ENCODE data around the gene MYH7. TPM values are rescaled to one million over a fixed set of nuclear protein-coding genes. Genes with fewer than 3 reads are reported as not detected.
"Not testable (repeated sequence)": the region's sequence is repeated elsewhere in the genome, so short reads cannot be mapped to it uniquely, and the experiment has no call there.

Gene MYH7
- total RNA-seq, 1 experiment from 2014 or later: not detected

GRCh38 chr14:23386266-23386657 lies 49.2 kb downstream of the MYH7 start:
- not testable (repeated sequence) for DNase-seq (ENCODE audit: low spot score)

DNA sequence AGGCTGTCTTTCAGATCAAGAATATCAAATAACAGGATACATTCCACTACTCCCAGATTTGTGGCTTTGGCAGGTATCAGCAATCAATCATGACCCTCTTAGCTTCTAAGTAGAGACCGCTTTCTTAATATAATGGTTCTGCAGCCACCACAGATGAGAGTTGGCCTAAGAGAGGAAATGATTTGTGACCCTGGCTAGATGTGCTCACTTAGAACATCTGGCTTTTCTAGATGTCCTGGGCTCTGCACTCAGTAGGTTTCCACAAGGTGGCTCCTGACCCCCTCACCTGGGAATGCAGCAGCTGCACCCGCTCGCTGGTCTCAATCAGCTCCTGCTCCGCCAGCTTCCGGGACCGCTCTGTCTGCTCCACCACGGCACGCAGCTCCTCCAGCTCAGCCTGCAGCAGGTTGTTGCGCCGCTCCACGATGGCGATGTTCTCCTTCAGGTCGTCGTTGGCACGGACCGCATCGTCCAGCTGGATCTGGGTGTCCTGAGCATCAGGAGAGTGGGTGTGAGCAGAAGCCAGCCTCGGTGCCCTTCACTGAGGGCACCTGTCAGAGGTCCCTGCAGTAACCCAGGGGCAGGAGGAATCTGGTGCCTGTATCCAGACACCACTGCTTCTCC lies 49.7 kb downstream of the MYH7 start:
- DNase-seq (ENCODE audit: low spot score): no peak

DNA sequence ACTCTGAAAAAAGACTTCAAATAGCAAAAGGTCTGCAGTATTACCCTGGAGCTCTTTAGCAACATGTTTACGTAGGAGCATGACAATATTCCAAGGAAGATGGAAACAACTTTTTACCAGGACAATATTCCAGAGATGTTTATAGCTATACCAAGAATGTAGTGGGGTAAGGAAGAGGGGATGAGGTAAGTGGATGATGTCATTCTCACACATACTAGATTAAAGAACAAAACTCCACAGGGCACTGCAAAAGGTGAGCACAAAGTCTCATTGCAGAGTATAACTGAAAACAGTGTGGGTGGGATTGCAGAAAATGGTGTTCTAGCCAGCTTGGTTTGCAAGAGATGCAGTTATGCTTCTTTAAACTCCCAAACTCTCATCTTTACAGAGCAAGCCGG lies 50.2 kb downstream of the MYH7 start:
- DNase-seq (ENCODE audit: low spot score): no peak

DNA sequence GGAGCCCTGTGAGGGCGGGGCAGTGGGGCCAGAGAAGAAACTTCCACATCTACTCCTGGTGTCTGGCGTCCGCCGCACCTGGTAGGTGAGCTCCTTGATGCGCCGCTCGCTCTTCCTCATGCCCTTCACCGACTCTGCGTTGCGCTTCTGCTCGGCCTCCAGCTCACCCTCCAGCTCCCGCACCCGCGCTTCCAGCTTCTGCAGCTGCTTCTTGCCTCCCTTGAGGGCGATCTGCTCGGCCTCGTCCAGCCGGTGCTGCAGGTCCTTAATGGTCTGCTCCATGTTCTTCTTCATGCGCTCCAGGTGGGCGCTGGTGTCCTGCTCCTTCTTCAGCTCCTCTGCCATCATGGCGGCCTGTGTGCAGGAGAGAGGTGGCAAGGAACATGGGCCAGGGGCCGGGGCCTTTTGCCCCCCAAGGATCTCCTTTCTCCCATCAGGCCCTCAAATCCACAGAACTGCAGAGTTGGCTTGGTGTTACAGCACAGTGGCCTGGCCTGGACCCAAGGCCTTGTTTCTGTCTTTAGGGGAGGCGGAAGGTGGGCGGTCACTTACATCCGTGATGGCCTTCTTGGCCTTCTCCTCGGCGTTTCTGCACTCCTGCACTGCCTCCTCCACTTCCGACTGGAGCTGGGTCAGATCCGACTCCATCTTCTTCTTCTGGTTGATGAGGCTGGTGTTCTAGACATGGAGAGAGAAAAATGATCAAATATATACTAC lies 50.9 kb downstream of the MYH7 start:
- no peak for DNase-seq (ENCODE audit: low spot score)

GRCh38 chr14:23382731-23383440 lies 52.6 kb downstream of the MYH7 start:
- no peak for DNase-seq (ENCODE audit: low spot score)

GRCh38 chr14:23382276-23382675 lies 53.2 kb downstream of the MYH7 start:
- no peak for DNase-seq (ENCODE audit: low spot score)

DNA sequence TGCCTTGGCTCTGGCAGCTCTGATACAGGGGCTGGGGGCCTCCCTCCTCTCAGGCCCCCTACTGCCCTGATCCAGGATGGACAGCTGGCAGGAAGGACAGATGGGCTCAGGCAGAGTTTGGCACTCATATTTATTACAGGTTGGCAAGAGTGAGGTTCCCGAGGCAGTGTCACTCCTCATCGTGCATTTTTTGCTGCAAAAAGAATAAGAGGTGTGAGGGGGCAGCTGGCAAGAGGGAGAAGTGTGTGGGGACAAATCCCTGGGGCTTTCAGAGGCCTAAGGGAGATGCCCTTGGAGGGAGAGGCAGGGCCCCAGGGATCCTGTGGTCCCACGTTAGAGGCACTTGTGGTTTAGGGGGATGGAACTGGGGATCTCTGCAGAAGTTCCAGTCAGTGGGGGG lies 53.6 kb downstream of the MYH7 start:
- no peak for DNase-seq (ENCODE audit: low spot score)

DNA sequence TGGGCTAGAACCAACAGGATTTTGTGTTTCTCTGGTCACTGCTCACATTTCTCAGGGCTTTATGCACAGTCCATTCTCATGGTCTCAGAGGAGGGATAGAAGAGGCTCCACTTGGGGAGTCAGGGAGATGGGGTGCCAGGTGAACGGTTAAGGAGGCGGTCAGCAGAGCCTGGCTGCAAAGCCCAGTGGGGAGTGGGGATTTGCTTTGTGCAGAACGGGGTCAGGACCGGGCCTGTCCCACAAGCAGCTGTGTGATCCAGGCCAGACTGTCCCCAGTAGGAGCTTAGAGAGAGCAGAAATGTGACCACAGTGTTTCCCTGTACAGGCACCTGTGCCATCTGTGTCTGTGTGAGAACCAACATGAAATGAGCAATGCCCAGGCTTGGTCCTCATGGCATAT lies 54.5 kb downstream of the MYH7 start:
- no peak for DNase-seq (ENCODE audit: low spot score)

GRCh38 chr14:23380197-23380914 lies 55.1 kb downstream of the MYH7 start:
- DNase-seq (ENCODE audit: low spot score): no peak

DNA sequence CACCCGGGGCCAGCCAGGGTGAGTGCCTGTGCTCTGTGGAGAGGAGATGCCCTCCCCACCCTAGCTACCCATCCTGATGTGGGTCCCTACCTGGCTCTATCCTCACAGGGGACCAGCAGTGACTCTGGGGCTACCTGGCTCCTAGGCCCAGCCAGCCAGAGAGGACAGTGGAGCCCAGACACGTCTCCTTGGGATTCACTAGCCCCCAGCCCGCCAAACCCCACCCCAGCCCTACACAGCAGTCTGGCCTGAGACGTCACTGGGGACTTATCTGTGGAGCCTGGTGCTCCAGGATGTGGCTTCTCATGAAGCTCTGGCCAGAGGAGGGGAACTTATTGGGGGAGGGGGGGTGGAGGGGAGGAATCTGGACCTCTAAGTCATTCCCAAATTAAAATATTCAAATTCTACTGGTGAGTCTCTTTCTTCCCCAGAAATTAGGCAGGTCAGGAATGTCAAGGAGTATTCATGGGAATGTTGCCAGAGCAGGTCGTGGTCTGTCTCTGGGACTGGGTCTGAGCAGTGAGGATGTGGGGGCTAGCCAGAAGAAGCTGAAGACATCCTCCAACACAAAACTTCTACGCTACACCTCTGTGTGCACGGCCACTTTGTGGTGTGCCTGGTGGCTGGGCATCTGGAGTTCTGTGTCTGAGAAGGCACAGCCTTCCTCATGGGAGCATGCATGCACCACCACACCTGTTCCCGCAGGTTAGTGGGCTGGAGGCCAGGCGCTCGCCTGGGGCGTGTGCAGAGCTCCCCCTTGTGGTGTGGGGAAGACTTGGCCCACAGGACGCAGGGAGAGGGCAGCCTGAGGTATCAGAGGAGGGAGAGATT lies 55.9 kb downstream of the MYH7 start:
- peak; percentile 10 for DNase-seq (ENCODE audit: low spot score)

- DNase-seq (ENCODE audit: low spot score): no peak
Measured at GRCh38 chr14:23378612-23379220, 56.7 kb downstream of the MYH7 start.

- no peak for DNase-seq (ENCODE audit: low spot score)
Measured at GRCh38 chr14:23377573-23378563, 57.6 kb downstream of the MYH7 start.

DNA sequence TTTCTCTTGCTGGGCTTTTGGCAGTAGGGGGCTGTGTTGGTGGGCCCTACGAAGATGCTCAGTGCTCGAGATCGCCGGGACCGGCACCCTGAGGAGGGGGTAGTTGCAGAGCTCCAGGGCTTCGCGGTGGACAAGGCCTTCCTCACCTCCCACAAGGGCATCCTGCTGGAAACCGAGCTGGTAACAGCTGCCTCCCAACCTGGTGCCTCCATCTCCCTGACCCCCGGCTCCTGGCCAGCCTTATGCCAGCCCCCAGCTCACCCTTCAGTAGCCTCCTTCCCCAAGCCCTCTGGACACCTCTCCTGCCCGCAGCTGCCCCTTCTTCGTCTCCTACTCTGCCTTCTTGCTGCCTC lies 58.3 kb downstream of the MYH7 start:
- no peak for DNase-seq (ENCODE audit: low spot score)

DNA sequence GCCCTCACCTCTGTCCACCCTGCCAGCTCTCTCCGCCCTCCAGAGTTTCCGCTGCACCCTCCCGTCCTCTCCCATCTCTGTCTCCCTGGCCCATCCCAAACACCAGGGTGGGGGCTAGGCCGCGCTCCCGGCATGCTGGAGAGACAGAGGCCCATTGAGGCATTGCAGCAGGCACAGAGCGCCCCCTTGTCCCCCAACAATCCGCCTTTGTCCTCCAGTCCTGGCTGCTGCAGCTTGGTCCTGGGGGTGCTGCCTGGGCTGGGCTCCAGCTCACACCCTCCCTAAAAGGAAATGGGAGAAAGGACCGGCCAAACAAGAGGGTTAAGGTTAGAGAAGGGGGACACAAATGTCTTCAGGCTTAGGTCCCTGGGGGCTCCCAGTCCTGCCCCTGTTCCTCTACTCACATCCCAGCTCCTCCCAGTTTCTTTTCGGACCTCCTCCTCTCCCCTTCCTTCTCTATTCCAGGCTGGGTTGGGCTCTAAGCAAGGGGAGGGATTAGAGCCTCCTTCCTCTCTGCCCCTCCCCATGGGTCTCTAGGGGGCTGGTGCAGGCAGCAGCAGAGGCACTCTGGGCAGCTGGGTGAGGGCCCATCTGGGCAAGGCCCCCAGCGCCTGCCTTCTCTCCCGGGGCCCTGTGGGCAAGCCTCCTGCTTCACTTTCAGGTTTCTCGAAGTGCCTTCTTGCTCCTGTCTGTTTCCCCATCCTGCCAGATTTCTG lies 58.8 kb downstream of the MYH7 start, which contains the start of gene CMTM5:
CMTM5 (plus strand) TSS at position 565 of the 716 bp plus-strand sequence. CDS start 206 bp downstream, outside the sequence.
- no peak for DNase-seq (ENCODE audit: low spot score)

- DNase-seq (ENCODE audit: low spot score): no peak
Measured at GRCh38 chr14:23375527-23376251, 59.8 kb downstream of the MYH7 start.

DNA sequence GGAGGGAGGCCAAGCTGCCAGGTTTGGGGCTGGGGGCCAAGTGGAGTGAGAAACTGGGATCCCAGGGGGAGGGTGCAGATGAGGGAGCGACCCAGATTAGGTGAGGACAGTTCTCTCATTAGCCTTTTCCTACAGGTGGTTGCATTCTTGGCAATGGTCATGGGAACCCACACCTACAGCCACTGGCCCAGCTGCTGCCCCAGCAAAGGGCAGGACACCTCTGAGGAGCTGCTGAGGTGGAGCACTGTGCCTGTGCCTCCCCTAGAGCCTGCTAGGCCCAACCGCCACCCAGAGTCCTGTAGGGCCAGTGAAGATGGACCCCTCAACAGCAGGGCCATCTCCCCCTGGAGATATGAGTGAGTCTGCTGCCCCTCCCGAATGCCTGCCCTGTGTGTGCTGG lies 62.4 kb downstream of the MYH7 start:
- DNase-seq (ENCODE audit: low spot score): no peak

- no peak for DNase-seq (ENCODE audit: low spot score)
Measured at GRCh38 chr14:23372509-23372908, 63.0 kb downstream of the MYH7 start, which contains the start of gene IL25. TSS of gene IL25 (plus strand) at chr14:23372809.

DNA sequence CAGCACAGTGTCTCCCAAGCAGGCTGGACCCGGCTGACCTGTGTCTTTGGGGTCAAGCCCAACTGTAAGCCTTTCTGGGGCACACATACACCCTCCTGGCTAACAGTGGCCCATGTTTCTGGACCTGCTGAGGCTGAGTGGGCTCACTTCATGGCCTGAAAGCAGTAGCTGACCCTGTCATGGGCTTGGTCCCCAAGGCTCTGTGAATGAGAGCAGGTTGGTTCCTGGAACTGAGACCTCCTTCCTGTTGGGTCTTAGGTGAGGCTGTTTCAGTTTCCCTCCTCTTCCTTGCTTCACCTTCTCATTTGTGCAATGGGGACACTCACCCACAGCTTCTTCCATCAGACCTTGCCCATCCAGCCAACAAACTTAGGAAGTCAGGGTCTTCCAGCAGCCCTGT lies 63.6 kb downstream of the MYH7 start:
- DNase-seq (ENCODE audit: low spot score): no peak
